Thyroid gland (tissue), 4 donors: ENCODE measurements around the gene SPIB. TPM values are rescaled to one million over a fixed set of nuclear protein-coding genes. Genes with fewer than 3 reads are reported as not detected.

Experiments
- DNase-seq, 2 donors: peaks; one replicate each; pipeline ENCODE4 v3.0.0-alpha.2; 2019
- H3K27ac ChIP-seq, 3 donors: fragments of 200-600 bp; sonication (generic); 1 replicate in 2 of 3; 2 replicates in 1 of 3; pipeline ENCODE4 v1.5.1; 2016 to 2019; ENCODE audit warnings: mild to moderate bottlenecking in 1 of 3, moderate library complexity in 1 of 3
- H3K27me3 ChIP-seq: fragments of 200-600 bp; sonication (generic); one replicate; pipeline ENCODE4 v1.5.1; 2019
- H3K36me3 ChIP-seq, 2 donors: fragments of 200-600 bp; sonication (generic); one replicate each; pipeline ENCODE4 v1.5.1; 2016 to 2019
- H3K4me1 ChIP-seq, 2 donors: fragments of 200-600 bp; sonication (generic); one replicate each; pipeline ENCODE4 v1.5.1; 2017 to 2019
- H3K4me3 ChIP-seq, 3 donors: fragments of 200-600 bp; sonication (generic); replicated peaks in 1 of 3; 1 replicate in 2 of 3; 2 replicates in 1 of 3; pipeline ENCODE4 v1.5.1; 2016; ENCODE audit warnings: mild to moderate bottlenecking in 1 of 3
- H3K9me3 ChIP-seq: fragments of 200-600 bp; sonication (generic); one replicate; pipeline ENCODE4 v1.5.1; 2017
- POLR2A ChIP-seq, 2 donors: fragments of 450-650 bp; IDR thresholded peaks; one replicate each; pipeline ENCODE4 v1.6.1; 2017; ENCODE audit warnings: antibody characterized with exemption in 2 of 2, mild to moderate bottlenecking in 2 of 2, moderate library complexity in 1 of 2
- WGBS, 2 donors: methylation state at CpG; one replicate each; pipeline ENCODE4 v1.1.5; 2017; 5-methylcytosine and 5-hydroxymethylcytosine counted together
- intact Hi-C: fragments of 100-400 bp; cut with DNase I; formaldehyde crosslinking; loops from one replicate; pipeline ENCODE4 v1.15.1; 2023
- total RNA-seq, 4 donors: library from RNA; depleted of rRNA; stranded (reverse); fragments of >200 nt; gene quantifications; one replicate each; pipeline ENCODE4 v1.2.3, GENCODE V29; 2016
- TF ChIP-seq, protein P1 (sequence below), 6 experiments: fragments of 200-600 bp in 3 of 6; fragments of 450-650 bp in 3 of 6; sonication (generic) in 3 of 6; IDR thresholded peaks; one replicate each; pipeline ENCODE4 v1.5.1; 2016 to 2019; ENCODE audit warnings: antibody characterized with exemption in 6 of 6, mild to moderate bottlenecking in 2 of 6, inconsistent platforms in 1 of 6, moderate library complexity in 1 of 6

Gene SPIB
- total RNA-seq, 4 donors from 2014 or later, result not detected

DNA sequence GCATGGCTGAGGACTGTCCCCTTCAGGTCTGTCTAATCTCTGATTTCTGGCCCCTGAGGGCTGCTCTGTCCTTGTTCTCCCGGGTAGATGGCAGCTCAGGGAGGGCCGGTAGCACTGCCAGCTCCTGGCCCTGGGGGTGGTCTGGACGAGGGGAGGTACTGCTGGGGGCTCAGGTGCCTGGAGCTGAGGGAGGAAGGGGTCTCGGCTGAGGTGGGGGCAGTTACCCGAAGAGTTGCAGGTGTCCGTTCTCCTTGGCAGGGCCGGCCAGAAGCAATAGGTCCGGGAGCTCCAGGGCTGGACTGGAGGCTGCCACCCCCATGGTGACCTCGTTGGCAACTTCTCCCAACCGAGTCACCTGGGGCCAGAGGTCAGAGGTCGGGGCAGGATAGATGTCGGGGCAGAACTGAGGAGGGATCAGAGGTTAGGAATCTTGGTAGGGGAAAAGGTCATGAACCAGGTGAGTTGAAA is 56.4 kb downstream of the SPIB start:
- Histone ChIP-seq H3K4me3 (no peak overlapping the region), H3K27ac (no peak overlapping the region), H3K36me3 (peaks cover 14 to 23% of the 10 kb centered on the region in 2 donors), H3K27me3 (no peaks in the 10 kb centered on the region), H3K4me1 (peaks cover 10 to 17% of the 10 kb centered on the region in 2 donors), H3K9me3 (no peaks in the 10 kb centered on the region)
- no peak for DNase-seq
- TF ChIP-seq, protein P1, sequence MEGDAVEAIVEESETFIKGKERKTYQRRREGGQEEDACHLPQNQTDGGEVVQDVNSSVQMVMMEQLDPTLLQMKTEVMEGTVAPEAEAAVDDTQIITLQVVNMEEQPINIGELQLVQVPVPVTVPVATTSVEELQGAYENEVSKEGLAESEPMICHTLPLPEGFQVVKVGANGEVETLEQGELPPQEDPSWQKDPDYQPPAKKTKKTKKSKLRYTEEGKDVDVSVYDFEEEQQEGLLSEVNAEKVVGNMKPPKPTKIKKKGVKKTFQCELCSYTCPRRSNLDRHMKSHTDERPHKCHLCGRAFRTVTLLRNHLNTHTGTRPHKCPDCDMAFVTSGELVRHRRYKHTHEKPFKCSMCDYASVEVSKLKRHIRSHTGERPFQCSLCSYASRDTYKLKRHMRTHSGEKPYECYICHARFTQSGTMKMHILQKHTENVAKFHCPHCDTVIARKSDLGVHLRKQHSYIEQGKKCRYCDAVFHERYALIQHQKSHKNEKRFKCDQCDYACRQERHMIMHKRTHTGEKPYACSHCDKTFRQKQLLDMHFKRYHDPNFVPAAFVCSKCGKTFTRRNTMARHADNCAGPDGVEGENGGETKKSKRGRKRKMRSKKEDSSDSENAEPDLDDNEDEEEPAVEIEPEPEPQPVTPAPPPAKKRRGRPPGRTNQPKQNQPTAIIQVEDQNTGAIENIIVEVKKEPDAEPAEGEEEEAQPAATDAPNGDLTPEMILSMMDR (IDR thresholded peaks at IDR 0.05), result no peak
- TF ChIP-seq POLR2A (IDR thresholded peaks at IDR 0.05), result no peak
- 80 to 88% methylated on average over 10 to 12 of the region's 12 CpGs for WGBS, 2 donors
- intact Hi-C loops, result loop anchor here (5.0 kb wide), 1 partner anchor 37 kb away; the partner anchor contains the start of genes ASPDH and JOSD2

DNA sequence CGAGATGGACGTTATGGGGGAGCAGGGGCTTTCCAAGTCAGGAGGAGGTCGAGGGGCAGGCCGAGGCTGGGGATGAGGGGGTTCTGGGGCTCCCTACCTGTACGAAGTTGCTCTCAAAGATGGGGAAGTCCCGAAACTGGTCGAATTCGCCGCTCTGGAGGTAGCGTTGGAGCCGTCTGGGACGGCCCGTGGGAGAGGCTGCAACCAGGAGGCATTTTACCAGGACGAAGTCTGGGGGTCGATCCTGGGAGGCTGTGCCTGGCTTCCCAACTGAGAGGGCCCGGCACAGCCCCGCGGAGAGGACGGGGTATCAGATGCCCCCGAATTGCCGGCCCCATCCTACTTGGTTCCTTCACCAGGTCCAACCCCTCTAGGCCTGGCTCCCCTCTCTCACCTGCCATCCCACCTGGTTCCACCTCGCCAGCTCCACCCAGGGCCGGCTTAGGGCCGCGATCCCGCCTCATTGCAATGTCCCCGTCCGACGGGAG is 57.0 kb downstream of the SPIB start:
- TF ChIP-seq, protein P1 (IDR thresholded peaks at IDR 0.05), result no peak
- TF ChIP-seq POLR2A (IDR thresholded peaks at IDR 0.05), result no peak
- no peaks in the 10 kb centered on the region for H3K9me3 ChIP-seq
- 71 to 86% methylated on average over 24 to 26 of the region's 29 CpGs for WGBS, 2 donors
- peak overlapping the region in 2 of 3 donors; percentile 44 to 75 for H3K27ac ChIP-seq
- intact Hi-C loops, result loop anchor here (5.0 kb wide), 1 partner anchor 37 kb away; the partner anchor contains the start of genes ASPDH and JOSD2
- H3K4me3 ChIP-seq, result peak overlapping the region in 1 of 3 donors; percentile 81
- peaks cover 21 to 30% of the 10 kb centered on the region in 2 donors for H3K36me3 ChIP-seq
- no peak for DNase-seq
- no peaks in the 10 kb centered on the region for H3K27me3 ChIP-seq
- H3K4me1 ChIP-seq, result peaks cover 10 to 17% of the 10 kb centered on the region in 2 donors

DNA sequence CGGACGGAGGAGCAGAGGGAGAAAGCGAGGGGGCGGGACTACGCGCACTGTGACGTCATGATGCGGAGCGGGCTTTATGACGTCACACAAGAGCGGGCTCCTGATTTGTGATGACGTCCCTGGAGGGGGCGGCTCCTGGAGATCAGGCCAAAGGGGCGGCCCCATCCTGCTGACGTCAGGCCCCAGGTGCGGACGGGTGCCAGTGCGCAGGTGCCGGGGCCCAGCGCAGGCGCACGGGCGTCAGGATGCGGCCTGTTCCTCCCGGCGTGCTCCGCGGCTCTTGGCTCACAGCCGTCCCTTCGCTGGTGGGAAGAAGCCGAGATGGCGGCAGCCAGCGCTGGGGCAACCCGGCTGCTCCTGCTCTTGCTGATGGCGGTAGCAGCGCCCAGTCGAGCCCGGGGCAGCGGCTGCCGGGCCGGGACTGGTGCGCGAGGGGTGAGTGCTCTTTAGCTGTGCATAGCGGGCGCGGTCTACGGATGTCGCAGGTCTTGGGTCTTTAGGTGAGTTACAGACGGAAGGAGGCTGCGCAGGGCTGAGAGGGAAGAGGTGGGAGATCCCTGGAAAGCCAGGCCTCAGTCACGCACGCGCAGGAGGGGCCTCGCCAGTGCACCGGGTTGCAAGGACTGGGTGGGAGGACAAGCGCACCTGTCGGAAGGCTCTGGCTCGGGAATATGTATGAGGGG is 57.6 kb downstream of the SPIB start, which contains the start of the genes EMC10 and GARIN5A:
TSS of gene EMC10 (plus strand) at position 284 of the 683 bp plus-strand sequence. CDS start at position 322, 38 bp downstream.
TSS of gene GARIN5A (minus strand) at position 625 of the 683 bp plus-strand sequence. CDS start at position 165, 460 bp downstream.
- H3K27me3 ChIP-seq, result no peaks in the 10 kb centered on the region
- intact Hi-C loops, result loop anchor here (5.0 kb wide), 1 partner anchor 36 kb away; the partner anchor contains the start of genes ASPDH and JOSD2
- DNase-seq, result peak; percentile 92 to 94
- TF ChIP-seq, protein P1 (IDR thresholded peaks at IDR 0.05), result peak in 1 of 6 experiments; percentile 42
- TF ChIP-seq POLR2A (IDR thresholded peaks at IDR 0.05), result peak; percentile 49 to 82
- H3K4me3 ChIP-seq, result peak within 1 kb of the TSS; percentile 60 to 92 (median 81)
- H3K36me3 ChIP-seq, result peaks cover 27 to 33% of the 10 kb centered on the region in 2 donors
- peak within 1 kb of the TSS; percentile 11 to 75 (median 44) for H3K27ac ChIP-seq
- WGBS, 2 donors, result 0 to 5% methylated on average over 24 to 35 of the region's 58 CpGs
- H3K9me3 ChIP-seq, result no peaks in the 10 kb centered on the region
- H3K4me1 ChIP-seq, result peaks cover 10 to 17% of the 10 kb centered on the region in 2 donors

DNA sequence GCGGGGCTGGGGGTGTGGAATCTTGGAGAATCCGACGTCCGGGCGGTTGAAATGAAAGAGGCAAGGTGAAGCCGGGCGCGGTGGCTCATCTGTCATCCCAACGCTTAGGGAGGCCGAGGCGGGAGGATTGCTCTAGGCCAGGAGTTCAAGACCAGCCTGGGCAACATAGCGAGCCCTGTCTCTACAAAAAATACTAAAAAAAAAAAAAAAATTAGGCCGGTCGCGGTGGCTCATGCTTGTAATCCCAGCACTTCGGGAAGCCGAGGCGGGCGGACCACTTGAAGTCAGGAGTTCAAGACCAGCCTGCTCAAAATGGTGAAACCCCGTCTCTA is 58.1 kb downstream of the SPIB start:
- intact Hi-C loops, result loop anchor here (5.0 kb wide), 1 partner anchor 35 kb away; the partner anchor contains the start of genes ASPDH and JOSD2
- no peak for DNase-seq
- Histone ChIP-seq H3K27me3 (no peaks in the 10 kb centered on the region), H3K36me3 (peaks cover 30 to 38% of the 10 kb centered on the region in 2 donors), H3K4me3 (peak overlapping the region; percentile 60 to 92 (median 81)), H3K27ac (peak overlapping the region in 1 of 3 donors; percentile 75), H3K4me1 (peaks cover 10 to 17% of the 10 kb centered on the region in 2 donors), H3K9me3 (no peaks in the 10 kb centered on the region)
- 19 to 26% methylated on average over 20 of the region's 20 CpGs for WGBS, 2 donors
- TF ChIP-seq, protein P1 (IDR thresholded peaks at IDR 0.05), result no peak
- no peak for TF ChIP-seq POLR2A (IDR thresholded peaks at IDR 0.05)
